Activated naive CD4-positive, alpha-beta T cell treated with Interleukin-2 at 50 U/mL for 16 hours (primary cell): ENCODE results near the gene GGPS1.
"Not testable (repeated sequence)": the region's sequence is repeated elsewhere in the genome, so short reads cannot be mapped to it uniquely, and the experiment has no call there.

Source experiments
- DNase-seq: peaks from one replicate; pipeline ENCODE4 v3.0.0-alpha.2; 2020

The GGPS1 gene

DNA sequence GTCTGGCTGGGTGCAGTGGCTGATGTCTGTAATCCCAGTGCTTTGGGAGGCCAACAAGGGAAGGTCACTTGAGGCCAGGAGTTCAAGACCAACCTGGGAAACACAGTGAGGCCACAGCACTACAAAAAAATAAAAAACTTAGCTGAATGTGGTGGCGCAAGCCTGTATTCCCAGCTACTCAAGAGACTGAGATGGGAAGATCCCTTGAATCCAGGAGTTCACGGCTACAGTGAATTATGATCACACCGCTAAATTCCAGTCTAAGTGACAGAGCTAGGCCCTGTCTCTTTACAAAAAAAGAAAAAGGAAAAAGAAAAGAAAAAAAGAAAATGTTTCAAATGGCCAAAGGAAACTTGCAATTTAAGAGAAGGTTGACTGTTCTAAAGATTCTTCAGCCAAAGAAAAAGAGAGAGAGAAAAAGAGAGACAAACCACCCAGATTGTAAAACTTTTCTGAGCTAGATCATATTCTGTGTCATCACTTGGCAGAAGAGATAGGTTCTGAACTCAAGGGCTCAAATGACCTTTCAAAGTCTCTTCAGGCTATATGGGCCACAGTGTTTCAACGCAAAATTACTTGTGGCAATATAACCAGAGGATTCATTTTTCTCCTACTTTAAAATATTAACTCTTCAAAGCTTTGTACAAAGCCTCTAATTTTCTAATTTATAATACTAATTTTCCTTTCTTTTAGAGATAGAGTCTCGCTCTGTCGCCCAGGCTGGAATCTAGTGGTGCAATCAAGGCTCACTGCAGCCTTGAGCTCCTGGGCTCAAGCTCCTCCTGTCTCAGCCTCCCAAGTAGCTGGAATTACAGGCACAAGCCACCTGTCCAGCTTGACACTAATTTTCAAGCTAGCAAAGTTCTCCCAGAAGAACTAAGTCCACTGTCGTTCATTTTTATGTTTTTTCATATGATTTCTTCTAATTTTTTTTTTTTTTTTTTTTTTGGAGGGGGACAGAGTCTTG is 20.9 kb upstream of the GGPS1 start:
- DNase-seq, result no peak

DNA sequence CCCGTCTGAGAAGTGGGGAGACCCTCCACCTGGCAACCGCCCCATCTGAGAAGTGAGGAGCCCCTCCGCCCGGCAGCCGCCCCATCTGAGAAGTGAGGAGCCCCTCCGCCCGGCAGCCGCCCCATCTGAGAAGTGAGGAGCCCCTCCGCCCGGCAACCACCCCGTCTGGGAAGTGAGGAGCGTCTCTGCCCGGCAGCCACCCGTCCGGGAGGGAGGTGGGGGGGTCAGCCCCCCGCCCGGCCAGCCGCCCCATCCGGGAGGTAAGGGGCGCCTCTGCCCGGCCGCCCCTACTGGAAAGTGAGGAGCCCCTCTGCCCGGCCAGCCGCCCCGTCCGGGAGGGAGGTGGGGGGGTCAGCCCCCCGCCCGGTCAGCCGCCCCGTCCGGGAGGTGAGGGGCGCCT is 19.2 kb upstream of the GGPS1 start:
- not testable (repeated sequence) for DNase-seq

DNA sequence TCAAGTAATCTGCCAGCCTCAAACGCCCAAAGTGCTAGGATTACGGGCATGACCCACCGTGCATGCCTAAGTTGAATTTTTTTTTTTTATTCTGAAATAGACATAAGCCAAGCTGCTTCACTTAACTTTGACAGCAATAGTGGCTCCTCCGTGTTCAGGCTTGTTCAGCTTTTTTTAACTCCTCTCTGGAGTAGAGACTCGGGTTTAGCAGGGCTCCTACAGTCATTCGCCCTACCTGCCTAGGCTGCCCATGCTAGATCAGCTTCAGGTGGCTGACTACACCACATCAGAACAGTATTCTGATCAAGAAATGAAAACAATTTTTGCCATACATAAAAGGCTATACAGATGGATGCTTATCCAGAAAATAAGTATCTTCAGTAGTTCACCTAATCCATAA is 15.1 kb upstream of the GGPS1 start:
- no peak for DNase-seq

DNA sequence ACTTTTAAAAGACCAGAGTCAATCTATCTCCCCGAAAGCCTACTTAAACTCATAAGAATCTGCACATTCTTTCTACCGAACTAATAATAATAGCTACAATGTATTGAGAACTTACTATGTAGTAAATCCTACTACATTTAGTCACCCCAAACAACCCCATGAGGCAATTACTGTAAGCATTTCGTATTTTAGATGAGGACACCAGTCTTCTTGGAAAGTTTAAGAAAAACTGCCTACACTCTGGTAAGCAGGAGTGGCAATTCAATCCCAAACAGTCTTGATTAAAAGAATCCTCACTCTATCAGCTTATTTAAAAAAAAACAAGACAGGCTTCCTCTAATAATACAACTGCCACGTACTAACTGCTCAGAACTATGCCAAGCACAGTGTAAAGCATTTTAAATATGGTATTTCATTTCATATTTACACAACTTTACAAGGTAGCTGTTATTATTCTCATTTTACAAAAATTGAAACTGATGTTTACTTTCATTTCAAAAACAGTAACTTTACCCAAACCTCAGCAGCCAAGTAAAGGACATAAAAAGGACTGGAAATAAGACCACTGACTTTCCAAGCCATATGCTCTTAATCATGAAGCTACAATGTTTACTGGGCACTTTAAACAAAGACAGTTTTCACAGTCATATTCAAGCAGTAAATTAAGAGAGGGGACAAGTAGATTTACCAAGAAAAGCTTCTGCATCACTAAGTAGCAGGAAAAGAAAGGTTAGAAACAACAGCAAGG is 14.3 kb upstream of the GGPS1 start:
- DNase-seq, result no peak

DNA sequence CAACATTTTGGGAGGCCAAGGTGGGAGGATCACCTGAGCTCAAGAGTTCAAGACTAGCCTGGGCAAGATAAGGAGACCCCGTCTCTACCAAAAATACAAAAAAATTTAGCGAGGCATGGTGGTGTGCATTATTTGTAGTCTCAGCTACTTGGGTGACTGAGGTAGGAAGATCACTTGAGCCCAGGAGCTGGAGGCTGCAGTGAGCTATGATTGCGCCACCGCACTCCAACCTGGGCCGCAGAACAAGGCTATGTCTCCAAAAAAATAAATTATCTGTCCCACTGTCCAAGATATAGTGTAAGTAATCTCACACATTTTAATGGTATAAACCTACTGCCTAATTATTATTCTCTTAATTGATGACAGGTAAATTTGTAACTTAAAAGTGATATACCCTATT is 13.2 kb upstream of the GGPS1 start:
- no peak for DNase-seq

DNA sequence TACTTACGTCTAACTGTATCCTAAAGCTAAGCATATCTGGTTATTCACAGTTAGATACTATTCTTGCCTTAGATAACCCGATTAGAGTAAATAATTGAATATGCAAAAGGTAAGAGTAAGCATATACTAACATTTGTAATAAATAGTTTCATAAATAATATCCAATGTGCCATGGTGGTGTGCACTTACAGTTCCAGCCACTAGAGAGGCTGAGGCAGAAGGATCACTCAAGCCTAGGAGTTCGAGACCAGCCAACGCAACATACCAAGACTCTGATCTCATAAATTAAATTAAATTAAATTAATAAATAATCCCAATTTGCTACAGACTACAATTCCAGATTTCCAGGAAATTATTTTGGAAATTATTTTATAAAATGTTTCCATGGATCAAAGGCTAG is 12.6 kb upstream of the GGPS1 start:
- no peak for DNase-seq

DNA sequence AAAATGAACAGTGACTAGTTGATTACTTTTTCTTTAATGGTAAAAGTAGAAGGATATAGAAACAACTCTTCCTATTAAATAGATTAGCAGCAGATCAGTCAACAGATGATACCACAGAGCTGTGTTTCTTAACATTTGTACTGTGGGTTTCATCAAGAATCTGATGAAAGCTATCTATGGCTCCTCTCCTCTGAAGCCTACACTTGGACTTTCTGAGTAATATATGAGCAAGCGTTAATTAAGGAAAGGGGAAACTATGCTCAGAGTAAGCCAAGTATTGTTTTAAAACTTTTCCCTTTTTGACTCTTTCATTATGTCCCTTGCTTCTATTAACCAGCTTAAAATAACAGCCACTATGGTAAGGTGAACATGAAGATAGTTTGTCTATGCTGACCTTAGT is 11.2 kb upstream of the GGPS1 start:
- DNase-seq, result no peak

DNA sequence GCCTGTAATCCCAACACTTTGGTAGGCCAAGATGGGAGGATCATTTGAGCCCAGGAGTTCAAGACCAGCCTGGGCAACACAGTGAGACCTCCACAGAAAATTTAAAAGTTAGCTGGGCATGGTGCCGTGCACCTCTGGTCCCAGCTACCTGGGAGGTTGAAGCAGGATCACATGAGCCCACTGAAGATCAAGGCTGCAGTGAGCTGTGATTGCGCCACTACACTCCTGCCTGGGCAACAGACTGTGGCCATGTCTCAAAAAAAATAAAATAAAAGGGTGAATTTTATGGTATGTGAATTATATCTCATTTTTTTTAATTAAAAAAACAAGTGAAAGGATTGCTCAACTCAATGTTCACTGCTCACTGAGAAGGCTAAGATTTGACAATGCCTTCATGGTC is 9.1 kb upstream of the GGPS1 start:
- DNase-seq, result no peak

DNA sequence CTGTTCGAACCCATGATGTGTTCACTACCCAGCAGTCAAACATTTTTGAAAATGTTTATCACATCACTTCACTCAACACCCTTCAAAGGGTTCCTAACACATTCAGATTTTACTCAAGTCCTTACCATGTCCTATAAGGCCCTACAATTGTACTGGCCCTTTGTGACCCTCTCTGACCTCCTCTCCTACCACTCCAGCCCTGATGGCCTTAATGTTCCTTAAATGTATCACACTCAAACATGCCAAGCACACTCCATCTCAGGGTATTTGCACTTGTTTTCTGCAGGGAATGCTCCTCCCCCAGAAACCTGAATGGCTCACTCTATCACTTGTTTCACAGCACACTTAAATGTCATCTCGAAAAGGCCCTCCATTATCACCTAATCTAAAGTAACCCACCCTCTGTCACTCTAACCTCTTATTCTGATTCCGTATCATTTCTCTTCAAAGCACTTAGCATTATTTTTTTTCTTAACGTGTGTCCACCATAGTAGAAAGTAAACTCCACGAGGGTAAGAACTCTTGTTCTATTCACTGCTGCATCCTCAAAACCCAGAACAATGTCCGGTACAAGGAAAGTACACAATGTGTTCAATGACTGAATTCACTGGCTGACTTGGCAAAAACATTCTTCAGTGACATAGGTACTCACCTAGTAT is 7.7 kb upstream of the GGPS1 start:
- DNase-seq, result no peak

DNA sequence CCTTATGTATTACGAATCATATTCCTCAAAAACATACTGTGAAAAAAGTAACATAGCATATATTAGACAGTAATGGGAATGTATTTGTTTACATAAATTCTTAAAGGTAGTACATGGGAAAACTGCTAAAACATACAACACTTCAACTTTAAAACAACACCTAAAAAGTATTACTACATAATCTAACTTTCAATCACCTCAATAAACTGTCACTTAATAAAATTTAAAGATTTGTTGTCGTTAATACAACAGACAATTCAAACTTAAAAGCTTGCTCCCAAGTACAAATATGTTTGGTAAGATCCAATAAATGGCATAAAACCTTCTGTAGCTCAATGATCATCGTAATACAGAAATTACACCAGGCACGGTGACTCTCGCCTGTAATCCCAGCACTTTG is 4.1 kb upstream of the GGPS1 start:
- no peak for DNase-seq

DNA sequence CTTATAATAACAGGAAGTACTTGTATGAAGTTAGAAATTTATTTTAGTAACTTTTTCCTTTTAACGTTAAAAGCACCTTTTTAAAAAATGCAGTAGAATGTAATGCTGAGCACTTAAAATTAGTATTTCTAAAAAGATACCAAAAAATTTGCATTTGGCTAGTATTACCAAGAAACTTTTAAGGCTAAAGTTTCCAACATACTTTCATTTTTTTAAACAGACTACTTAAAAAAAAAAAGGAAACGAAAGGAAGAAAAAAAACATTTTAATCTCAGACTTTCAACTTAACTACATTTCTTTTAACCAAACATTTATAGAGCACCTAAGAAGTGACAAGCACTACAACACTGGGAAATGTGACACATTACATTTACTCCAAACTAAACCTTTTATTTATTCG is 3.2 kb upstream of the GGPS1 start:
- DNase-seq, result no peak

DNA sequence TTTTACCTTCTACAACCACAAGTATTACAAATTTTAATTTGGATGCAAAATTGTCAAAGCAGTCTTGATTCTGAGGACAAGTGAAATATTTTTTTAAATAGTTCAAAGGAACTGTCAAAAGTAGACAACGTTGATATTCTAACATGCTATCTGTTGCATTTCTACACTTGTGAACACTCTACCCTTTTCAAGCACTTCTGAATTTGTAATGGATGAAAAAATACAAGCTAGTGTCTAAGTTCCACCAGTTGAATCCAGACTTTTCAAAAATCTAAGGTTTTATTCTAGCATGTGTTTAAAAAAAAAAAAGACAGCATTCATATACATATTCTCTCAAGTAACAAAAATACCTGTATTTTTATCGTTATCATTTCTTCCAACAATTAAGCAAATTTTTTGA is 2.5 kb upstream of the GGPS1 start:
- no peak for DNase-seq

DNA sequence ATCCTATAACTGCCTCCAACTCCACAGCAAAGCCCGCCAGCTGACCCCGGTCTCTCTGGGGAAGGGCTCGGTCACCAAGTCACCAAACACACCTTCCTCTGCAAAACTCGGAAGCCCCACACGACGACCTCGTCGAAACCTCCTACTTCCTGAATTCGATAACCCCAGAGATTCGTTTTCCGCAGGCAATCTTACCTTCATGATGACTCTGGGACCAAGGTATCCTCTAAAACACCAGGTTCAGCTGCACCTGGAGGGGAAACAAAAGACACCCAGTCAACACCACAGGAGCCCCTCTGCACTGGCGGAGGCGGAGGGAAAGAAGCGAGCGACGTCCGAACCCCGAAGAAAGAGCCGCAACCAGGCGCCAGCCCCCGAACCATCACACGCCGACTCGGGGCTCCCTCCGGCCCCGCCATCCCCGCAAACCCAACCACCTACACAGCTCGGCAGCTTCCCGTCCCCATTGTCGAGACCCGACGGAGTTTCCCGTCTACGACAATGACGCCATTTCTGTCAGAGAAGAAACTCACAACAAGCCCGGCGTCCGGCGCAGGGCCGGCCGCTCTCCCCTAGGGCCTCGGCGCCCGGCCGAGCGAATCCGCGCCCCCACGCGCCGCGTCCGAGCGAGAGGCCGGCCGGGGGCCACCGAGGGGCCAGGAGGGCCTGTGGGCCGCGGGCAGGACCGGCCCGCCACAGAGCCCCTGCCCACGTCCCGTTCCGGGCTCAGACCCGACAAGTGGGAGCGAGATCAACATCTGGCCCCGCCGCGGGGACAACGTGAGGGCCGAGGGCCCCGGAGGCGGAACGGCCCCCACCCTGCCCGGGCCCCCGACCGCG is 1.4 kb upstream of the GGPS1 start:
- DNase-seq, result peak; percentile 70

DNA sequence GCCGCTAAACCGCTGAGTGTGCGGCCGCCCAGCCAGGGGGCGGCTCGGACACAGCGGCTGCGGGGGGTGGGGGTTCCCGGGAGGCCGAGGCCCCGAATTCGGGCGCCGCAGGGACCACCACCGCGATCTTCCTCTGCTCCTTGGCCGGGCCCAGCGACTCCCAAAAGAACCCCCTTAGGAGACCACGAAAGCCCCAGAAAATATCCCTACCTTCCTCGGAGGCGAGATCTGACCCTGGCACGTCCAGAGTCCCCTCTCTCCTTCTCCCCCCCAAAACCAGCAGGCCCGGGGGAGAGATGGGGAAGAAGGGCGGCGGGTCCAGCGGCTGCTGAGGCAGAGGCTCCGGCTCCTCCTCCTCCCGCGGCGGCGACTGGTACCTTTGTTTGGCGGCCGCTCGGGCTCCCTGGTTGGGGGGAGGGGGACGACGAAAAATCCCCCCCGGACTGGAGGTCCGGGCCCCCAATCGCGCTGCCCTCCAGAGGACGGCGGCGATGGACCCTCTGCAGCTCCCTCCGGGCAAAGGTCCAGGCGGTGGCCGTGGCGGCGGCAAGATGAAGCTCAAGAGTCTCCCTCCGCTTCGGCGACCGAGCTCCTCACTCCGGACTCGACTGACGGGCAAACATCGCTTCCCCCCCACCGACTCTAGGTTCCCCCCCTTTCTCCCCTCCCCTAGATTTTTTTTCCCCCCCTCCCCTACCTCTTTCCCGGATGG is 655 bp upstream of the GGPS1 start, which contains the start of gene ARID4B:
Gene ARID4B, minus strand, starts transcription at position 621 of the 712 bp plus-strand sequence. CDS start 1,260 bp downstream, outside the sequence.
- DNase-seq, result no peak

DNA sequence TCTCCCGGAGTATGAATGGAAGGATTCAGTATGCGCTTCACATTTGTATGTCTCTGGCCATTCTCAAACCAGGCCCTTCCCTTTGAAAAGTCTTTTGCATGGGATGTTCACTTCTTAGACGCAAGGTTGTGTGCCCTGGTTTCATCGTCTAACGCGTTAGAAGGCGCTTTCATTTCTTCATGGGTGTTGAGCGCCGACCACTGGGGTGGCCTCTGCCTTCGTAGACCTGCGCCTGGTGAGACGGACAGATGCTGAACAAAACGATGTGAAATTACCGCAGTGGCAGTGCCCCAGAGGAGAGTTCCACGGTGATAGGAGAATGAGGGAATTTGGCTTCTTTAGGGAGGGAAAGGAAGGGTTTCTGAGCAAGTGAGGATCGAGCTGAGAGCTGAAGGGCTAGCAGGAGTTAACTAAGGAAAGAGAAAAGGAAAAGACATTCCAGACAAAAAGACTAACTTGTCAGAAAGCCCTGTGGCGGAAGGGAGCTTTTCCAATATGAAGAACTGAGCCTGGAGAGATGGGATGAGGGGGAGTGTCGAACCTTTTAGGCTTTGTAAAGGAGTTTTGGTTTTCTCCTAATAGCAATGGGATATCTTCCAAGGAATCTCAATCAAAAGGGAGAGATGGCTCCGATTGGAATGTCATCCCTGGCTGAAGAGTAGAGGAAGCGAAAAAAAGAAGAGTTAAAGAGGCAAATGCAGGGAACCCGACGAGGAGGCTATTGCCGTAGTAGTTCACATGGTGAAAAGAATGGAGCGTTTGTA is 951 bp downstream of the GGPS1 start:
- peak; percentile 57 for DNase-seq

DNA sequence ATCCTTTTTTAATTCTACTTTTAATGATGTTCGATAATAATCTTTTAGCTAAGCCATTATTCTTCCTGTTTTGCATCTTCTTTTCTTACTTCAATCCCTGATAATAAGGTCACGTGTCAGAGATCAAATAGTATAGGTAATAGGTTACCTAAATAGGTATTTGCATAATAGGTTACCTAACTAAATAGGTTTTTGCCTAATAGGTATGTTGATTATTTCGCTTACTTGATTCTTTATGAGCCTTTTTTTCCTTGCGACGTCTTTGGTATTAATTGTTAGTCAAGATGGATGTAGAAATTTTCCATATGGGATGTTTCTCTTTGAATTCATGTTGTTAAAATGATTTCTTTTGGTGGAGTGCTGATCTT is 2.5 kb downstream of the GGPS1 start:
- no peak for DNase-seq

DNA sequence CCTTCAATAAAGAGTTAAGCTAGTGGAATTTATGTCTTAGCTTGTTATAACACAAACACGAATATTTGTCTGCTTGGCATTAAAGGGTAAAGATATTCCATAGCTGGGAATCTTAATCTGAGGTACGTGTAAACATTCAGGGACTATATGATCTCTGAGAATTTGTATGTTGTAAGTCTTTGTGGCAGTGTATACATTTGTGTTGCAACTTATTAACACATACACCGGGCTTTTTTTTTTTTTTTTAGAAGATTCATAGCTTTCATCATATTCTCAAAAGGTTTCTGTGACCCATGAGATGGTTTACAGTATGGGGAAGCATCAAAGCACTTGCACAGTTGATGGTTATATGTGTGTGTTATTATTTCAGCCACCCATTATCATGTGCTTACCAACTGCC is 3.0 kb downstream of the GGPS1 start:
- DNase-seq, result no peak

DNA sequence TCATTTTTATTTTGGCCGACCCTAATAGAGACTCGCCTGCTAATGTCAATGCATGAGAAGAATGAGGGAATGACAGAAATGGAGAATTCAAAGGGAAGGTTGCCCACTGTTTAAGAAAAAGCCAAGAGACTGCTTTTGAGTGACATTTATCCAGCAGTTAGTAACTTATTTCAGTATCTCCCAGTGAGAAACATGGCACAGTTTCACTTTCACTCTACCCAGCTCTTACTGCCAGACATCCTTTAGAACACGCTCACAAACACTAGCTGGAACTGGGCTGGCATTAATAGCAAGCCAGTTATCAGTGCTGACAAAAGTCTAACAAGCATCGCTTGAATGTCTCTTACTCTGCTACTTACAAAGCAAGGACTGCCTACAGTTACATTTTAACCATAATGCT is 8.5 kb downstream of the GGPS1 start:
- DNase-seq, result peak; percentile 10

DNA sequence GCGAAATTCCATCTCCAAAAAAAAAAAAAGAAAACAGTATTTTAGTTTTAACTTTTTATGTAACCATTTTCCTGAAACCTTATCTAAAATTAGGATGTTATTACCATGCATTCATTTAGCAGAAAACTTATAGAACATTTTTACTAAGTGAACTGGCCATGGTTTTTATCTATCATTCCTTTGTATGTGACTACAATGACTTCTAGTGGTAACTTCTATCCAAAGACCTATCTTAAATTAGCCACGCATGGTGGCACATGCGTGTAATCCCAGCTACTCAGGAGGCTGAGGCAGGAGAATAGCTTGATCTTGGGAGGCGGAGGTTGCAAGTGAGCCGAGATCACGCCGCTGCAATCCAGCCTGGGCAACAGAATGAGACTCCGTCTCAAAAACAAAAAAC is 11.4 kb downstream of the GGPS1 start:
- no peak for DNase-seq

DNA sequence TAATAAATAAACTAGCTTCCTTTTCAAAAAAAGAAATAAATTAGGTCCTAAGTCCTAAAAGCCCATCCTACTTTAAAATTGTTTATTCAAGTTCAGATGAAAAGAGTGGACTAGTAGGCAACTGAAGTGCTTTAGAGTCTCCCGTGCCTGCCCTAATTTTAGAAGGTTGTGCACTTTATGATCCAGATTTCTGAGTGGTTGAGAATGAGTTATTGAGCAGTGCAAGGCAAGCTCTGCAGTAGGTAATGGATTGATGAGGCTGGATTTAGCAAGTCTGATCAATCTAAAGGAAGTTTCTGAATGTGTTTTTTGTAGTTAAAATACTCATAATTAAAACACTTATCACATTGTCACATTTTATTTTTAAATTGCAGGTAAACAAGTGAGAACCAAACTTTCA is 13.0 kb downstream of the GGPS1 start:
- no peak for DNase-seq

DNA sequence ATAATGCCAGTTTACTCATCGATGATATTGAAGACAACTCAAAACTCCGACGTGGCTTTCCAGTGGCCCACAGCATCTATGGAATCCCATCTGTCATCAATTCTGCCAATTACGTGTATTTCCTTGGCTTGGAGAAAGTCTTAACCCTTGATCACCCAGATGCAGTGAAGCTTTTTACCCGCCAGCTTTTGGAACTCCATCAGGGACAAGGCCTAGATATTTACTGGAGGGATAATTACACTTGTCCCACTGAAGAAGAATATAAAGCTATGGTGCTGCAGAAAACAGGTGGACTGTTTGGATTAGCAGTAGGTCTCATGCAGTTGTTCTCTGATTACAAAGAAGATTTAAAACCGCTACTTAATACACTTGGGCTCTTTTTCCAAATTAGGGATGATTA is 13.7 kb downstream of the GGPS1 start:
- no peak for DNase-seq
